ENCODE results near the gene HDAC4.

DNA sequence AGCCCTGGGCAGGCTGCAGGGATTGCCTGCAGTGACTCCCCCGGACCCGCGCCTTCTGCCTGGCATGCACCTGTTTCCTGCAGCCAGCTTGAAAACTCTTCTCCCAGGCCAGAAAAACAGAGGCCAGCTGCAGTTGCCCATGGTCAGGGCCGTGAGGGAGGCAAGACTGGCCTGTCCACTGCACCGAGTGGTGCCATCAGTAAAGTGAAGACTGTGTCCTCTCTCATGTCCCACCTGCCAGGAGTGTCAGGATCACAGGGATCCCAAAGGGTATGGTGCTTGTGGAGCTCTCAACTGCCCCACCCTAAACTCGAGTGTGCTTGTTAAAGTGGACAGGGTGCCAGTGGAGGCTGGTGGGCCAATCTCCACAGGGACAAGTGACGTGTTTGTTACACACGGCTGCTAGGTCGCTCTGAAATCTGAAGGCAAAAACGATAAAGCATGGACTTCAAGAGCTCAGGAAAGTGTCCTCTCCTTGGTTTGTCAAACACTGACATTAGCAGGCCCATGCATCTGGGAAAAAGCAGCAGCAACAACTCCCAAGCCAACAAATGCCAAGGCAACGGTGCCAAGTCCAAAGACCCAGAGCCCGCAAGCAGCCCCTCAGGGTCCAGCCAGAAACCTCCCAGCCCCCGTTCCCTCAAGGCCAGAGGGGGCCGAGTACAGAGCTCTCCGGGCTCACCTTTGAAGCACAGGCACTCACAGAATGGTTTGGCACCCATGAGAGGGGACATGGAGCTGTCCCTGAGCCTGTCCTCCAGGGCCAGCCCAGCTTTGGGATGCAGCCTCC lies 213.2 kb downstream of the HDAC4 start:
- TF ChIP-seq, protein P1, sequence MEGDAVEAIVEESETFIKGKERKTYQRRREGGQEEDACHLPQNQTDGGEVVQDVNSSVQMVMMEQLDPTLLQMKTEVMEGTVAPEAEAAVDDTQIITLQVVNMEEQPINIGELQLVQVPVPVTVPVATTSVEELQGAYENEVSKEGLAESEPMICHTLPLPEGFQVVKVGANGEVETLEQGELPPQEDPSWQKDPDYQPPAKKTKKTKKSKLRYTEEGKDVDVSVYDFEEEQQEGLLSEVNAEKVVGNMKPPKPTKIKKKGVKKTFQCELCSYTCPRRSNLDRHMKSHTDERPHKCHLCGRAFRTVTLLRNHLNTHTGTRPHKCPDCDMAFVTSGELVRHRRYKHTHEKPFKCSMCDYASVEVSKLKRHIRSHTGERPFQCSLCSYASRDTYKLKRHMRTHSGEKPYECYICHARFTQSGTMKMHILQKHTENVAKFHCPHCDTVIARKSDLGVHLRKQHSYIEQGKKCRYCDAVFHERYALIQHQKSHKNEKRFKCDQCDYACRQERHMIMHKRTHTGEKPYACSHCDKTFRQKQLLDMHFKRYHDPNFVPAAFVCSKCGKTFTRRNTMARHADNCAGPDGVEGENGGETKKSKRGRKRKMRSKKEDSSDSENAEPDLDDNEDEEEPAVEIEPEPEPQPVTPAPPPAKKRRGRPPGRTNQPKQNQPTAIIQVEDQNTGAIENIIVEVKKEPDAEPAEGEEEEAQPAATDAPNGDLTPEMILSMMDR (IDR thresholded peaks at IDR 0.05), result no peak
- TF ChIP-seq ZFX (IDR thresholded peaks at IDR 0.05; ENCODE audit: borderline replicate concordance), result no peak

Measured in 22Rv1 (cell line).